A673 (cell line): Measurements from ENCODE around the gene AMBRA1. TPM values are rescaled to one million over a fixed set of nuclear protein-coding genes. Genes with fewer than 3 reads are reported as not detected.

Experiments used
- BruUV-seq: library from RNA; stranded (reverse); fragments of 400-500 nt; replicated peaks from 2 replicates; lab custom pipeline; 2021; lab: Mats Ljungman, UMichigan
- CTCF ChIA-PET: fragments of 300-600 bp; sonication (Branson Sonifier 250); formaldehyde crosslinking; loops from one replicate; lab custom pipeline; 2022; ENCODE audit warnings: antibody characterized with exemption; lab: Charles Lee
- POLR2A ChIA-PET: fragments of 300-600 bp; sonication (Branson Sonifier 250); formaldehyde crosslinking; loops from one replicate; lab custom pipeline; 2022; ENCODE audit warnings: antibody characterized with exemption; ENCODE audit not compliant: low non-redundant PET; lab: Charles Lee
- DNase-seq: peaks from one replicate; pipeline ENCODE4 v3.0.0-alpha.2; 2015; ENCODE audit warnings: low spot score
- H3K27ac ChIP-seq: fragments of 200-600 bp; sonication (generic); 2 replicates; pipeline ENCODE4 v1.5.1; 2016; ENCODE audit warnings: mixed run types, low read depth, mild to moderate bottlenecking, mixed read lengths, antibody characterized with exemption, low read length; ENCODE audit not compliant: poor library complexity, severe bottlenecking
- H3K27me3 ChIP-seq: fragments of 200-600 bp; sonication (generic); replicated peaks from 2 replicates; pipeline ENCODE4 v1.6.1; 2017; ENCODE audit warnings: mixed run types, low read depth, mild to moderate bottlenecking, mixed read lengths, antibody characterized with exemption, low read length; ENCODE audit not compliant: insufficient read depth, poor library complexity
- H3K36me3 ChIP-seq: fragments of 200-600 bp; sonication (generic); 2 replicates; pipeline ENCODE4 v1.6.1; 2016; ENCODE audit warnings: mixed run types, mild to moderate bottlenecking, mixed read lengths, antibody characterized with exemption, low read length; ENCODE audit not compliant: insufficient read depth, poor library complexity, severe bottlenecking
- H3K4me1 ChIP-seq: fragments of 200-600 bp; sonication (generic); 2 replicates; pipeline ENCODE4 v1.6.1; 2017; ENCODE audit warnings: mixed run types, mild to moderate bottlenecking, mixed read lengths, antibody characterized with exemption, low read length; ENCODE audit not compliant: insufficient read depth, poor library complexity, severe bottlenecking
- H3K4me3 ChIP-seq: fragments of 200-600 bp; sonication (generic); 2 replicates; pipeline ENCODE4 v1.5.1; 2016; ENCODE audit warnings: low read depth, mixed run types, mild to moderate bottlenecking, mixed read lengths, low read length; ENCODE audit not compliant: poor library complexity, severe bottlenecking
- H3K9me3 ChIP-seq: fragments of 200-600 bp; sonication (generic); 2 replicates; pipeline ENCODE4 v1.6.1; 2016; ENCODE audit warnings: mixed run types, low read depth, mild to moderate bottlenecking, mixed read lengths, antibody characterized with exemption, low read length; ENCODE audit not compliant: poor library complexity, severe bottlenecking
- EZH2 ChIP-seq: fragments of 200-600 bp; sonication (generic); IDR thresholded peaks from 2 replicates; pipeline ENCODE4 v1.6.1; 2017; ENCODE audit warnings: borderline replicate concordance, low read depth, mild to moderate bottlenecking, mixed read lengths, antibody characterized with exemption, low read length; ENCODE audit not compliant: poor library complexity, severe bottlenecking
- intact Hi-C: fragments of 100-400 bp; cut with micrococcal nuclease; formaldehyde crosslinking; loops from one replicate; pipeline ENCODE4 v1.10.0; 2022; ENCODE audit not compliant: unreplicated experiment
- total RNA-seq: library from RNA; stranded (reverse); gene quantifications from 2 replicates; pipeline ENCODE4 v1.2.3, GENCODE V29; 2021
- TF ChIP-seq, protein P1 (sequence below): fragments of 300-800, 200-600 bp; sonication (generic); conservative IDR thresholded peaks from 2 replicates; pipeline ENCODE4 v1.5.1; 2017; ENCODE audit warnings: low read depth, mild to moderate bottlenecking, antibody characterized with exemption, low read length, moderate library complexity, mixed read lengths

The AMBRA1 gene
- total RNA-seq, 1 experiment from 2014 or later, result 78.1 TPM

DNA sequence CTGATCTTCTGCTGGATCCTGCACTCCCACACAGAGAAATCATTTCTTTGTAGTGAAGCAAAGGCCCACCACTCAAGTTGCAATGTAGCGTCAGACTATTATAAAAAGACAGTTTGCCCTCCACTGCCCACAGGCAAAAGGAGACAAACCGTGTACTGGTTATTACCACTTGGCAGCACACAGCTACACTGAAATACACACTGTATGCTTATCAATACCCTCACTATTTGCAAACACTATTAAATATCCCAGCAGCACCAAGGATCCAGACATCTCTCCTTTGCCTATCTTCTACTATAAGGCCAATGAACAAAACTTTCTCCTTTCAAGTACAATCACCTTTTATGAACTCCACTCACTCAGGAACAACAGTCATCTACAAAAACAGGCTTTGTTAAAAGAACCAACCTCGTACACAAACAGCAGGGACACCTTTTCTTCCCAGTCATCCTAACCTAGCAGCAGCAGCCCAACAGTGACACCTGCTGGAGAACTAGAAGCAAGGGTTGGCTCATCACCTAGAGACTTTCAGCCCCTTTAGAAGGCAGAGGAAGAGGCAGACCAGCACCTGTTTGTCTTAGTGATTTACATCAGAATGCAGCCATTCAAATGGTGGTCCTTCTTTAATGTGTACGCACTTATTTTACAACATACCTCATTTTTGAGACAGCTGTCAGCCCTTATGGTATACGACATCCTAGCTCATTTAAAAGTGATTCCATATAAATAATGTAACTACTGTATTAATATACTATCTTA lies 56.1 kb downstream of the AMBRA1 start:
- Histone ChIP-seq H3K36me3 (peaks cover 22% of the 10 kb centered on the region), H3K4me3 (no peak overlapping the region), H3K9me3 (no peaks in the 10 kb centered on the region), H3K27ac (peak overlapping the region; percentile 1), H3K27me3 (no peaks in the 10 kb centered on the region), H3K4me1 (peaks cover 30% of the 10 kb centered on the region)
- CTCF ChIA-PET, result interaction anchor here (0.6 to 1.5 kb wide), 4 partner anchors 48 to 149 kb away, joined by 3 to 13 read pairs (median 5); no protein-coding TSS in a partner anchor
- DNase-seq, result peak; percentile 96
- BruUV-seq, result no TSS peak
- POLR2A ChIA-PET, result no interaction called here
- no peak for TF ChIP-seq EZH2
- TF ChIP-seq, protein P1, sequence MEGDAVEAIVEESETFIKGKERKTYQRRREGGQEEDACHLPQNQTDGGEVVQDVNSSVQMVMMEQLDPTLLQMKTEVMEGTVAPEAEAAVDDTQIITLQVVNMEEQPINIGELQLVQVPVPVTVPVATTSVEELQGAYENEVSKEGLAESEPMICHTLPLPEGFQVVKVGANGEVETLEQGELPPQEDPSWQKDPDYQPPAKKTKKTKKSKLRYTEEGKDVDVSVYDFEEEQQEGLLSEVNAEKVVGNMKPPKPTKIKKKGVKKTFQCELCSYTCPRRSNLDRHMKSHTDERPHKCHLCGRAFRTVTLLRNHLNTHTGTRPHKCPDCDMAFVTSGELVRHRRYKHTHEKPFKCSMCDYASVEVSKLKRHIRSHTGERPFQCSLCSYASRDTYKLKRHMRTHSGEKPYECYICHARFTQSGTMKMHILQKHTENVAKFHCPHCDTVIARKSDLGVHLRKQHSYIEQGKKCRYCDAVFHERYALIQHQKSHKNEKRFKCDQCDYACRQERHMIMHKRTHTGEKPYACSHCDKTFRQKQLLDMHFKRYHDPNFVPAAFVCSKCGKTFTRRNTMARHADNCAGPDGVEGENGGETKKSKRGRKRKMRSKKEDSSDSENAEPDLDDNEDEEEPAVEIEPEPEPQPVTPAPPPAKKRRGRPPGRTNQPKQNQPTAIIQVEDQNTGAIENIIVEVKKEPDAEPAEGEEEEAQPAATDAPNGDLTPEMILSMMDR, result peak; percentile 100
- intact Hi-C loops, result loop anchor here (1.0 to 2.0 kb wide), 3 partner anchors 47 to 168 kb away; no protein-coding TSS in a partner anchor

GRCh38 chr11:46537121-46537520 lies 56.7 kb downstream of the AMBRA1 start:
- DNase-seq, result peak; percentile 73
- peak overlapping the region; percentile 1 for H3K27ac ChIP-seq
- intact Hi-C loops, result loop anchor here (1.0 to 2.0 kb wide), 2 partner anchors 46 to 148 kb away; no protein-coding TSS in a partner anchor
- TF ChIP-seq, protein P1, result peak; percentile 69
- no peak for TF ChIP-seq EZH2
- no TSS peak for BruUV-seq
- H3K36me3 ChIP-seq, result peaks cover 16% of the 10 kb centered on the region
- CTCF ChIA-PET, result interaction anchor here (0.9 to 1.5 kb wide), 5 partner anchors 47 to 148 kb away, joined by 3 to 13 read pairs (median 5); no protein-coding TSS in a partner anchor
- no peaks in the 10 kb centered on the region for H3K27me3 ChIP-seq
- H3K4me3 ChIP-seq, result no peak overlapping the region
- POLR2A ChIA-PET, result no interaction called here
- H3K9me3 ChIP-seq, result no peaks in the 10 kb centered on the region
- peaks cover 30% of the 10 kb centered on the region for H3K4me1 ChIP-seq

DNA sequence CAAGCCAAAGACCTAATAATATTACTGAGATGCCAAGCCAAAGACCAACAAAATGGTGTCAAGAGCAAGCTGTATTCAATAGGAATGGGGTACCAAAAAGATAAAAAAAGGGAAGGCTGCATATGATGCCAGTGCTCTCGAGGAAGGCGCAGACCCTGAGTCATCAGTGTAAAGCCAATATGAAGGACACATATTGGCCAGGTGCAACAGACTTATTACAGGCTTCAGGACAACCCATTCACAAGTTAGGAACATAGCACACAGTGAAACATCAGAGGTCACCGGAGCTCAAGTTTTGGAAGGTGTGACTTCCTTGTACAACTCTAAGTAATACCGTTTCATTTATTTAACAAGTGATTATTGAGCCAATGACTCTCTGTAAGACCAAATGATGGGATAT lies 58.1 kb downstream of the AMBRA1 start:
- no peak for DNase-seq
- Histone ChIP-seq H3K4me1 (peaks cover 30% of the 10 kb centered on the region), H3K9me3 (no peaks in the 10 kb centered on the region), H3K4me3 (no peak overlapping the region), H3K27ac (no peak overlapping the region), H3K27me3 (no peaks in the 10 kb centered on the region), H3K36me3 (peaks cover 3% of the 10 kb centered on the region)
- POLR2A ChIA-PET, result no interaction called here
- CTCF ChIA-PET, result interaction anchor here (1.0 to 1.5 kb wide), 5 partner anchors 46 to 296 kb away, joined by 3 to 6 read pairs (median 3); no protein-coding TSS in a partner anchor
- intact Hi-C loops, result loop anchor here (2.0 kb wide), 3 partner anchors 21 to 297 kb away; no protein-coding TSS in a partner anchor
- BruUV-seq, result no TSS peak
- no peak for TF ChIP-seq EZH2
- TF ChIP-seq, protein P1, result no peak
